HL-60 (cell line): ENCODE data around the gene DOK1.

Source experiments
- DNase-seq, 2 experiments: peaks; one replicate each; pipeline ENCODE4 v3.0.0-alpha.2; 2010 to 2020; ENCODE audit warnings: low read depth in 1 of 2, low spot score in 1 of 2
- H3K27ac ChIP-seq: fragments of 250-450 bp; sonication (Bioruptor Pico); replicated peaks from 2 replicates; pipeline ENCODE4 v1.5.1; 2020; ENCODE audit warnings: mild to moderate bottlenecking, moderate library complexity
- H3K27me3 ChIP-seq: fragments of 250-450 bp; sonication (Bioruptor Pico); 2 replicates; pipeline ENCODE4 v1.5.1; 2021; ENCODE audit warnings: mild to moderate bottlenecking, moderate library complexity; ENCODE audit not compliant: insufficient read depth, poor library complexity, severe bottlenecking
- H3K4me3 ChIP-seq: replicated peaks from 2 replicates; pipeline ENCODE4 v1.5.1; 2011; ENCODE audit warnings: mild to moderate bottlenecking, control low read depth, low read length; ENCODE audit not compliant: insufficient read depth
- CTCF ChIP-seq: IDR thresholded peaks from one replicate; pipeline ENCODE4 v1.5.1; 2011; ENCODE audit warnings: low read length, control low read depth, inconsistent platforms; ENCODE audit not compliant: insufficient read depth
- GABPA ChIP-seq: IDR thresholded peaks from 2 replicates; pipeline ENCODE4 v1.6.1; 2012; ENCODE audit warnings: low read depth
- POLR2AphosphoS5 ChIP-seq: IDR thresholded peaks from 2 replicates; pipeline ENCODE4 v1.6.1; 2012; ENCODE audit warnings: low read depth
- REST ChIP-seq: IDR thresholded peaks from 2 replicates; pipeline ENCODE4 v1.6.1; 2012; ENCODE audit warnings: low read depth; ENCODE audit not compliant: insufficient replicate concordance
- SPI1 ChIP-seq: IDR thresholded peaks from 2 replicates; pipeline ENCODE4 v1.6.1; 2012; ENCODE audit warnings: low read depth, mild to moderate bottlenecking, borderline replicate concordance

The DOK1 gene

GRCh38 chr2:74529357-74530238, 24.9 kb upstream of the DOK1 start, which contains the start of the genes AUP1 and HTRA2:
AUP1 (minus strand) TSS chr2:74529706; CDS start chr2:74529629, 77 bp downstream.
HTRA2 (plus strand) TSS chr2:74529933; CDS start chr2:74530007, 74 bp downstream.
- Histone ChIP-seq H3K27ac (peak within 1 kb of the TSS; percentile 93), H3K27me3 (no peaks in the 10 kb centered on the region), H3K4me3 (peak within 1 kb of the TSS; percentile 96)
- TF ChIP-seq GABPA (peak; percentile 87), POLR2AphosphoS5 (peak; percentile 93), CTCF (no peak), REST (peak; percentile 67), SPI1 (no peak)
- peak; percentile 94 to 99 for DNase-seq

GRCh38 chr2:74530239-74531187, 24.0 kb upstream of the DOK1 start:
- DNase-seq, result peak in 1 of 2 experiments; percentile 52
- TF ChIP-seq POLR2AphosphoS5 (0 out of 2 replicates have a peak, but pooled peaks have one; percentile 22), REST (no peak)
- H3K27ac ChIP-seq, result peak overlapping the region; percentile 93
- H3K27me3 ChIP-seq, result no peaks in the 10 kb centered on the region
- H3K4me3 ChIP-seq, result peak overlapping the region; percentile 96

GRCh38 chr2:74531666-74532065, 22.9 kb upstream of the DOK1 start:
- no peak overlapping the region for H3K27ac ChIP-seq
- no peaks in the 10 kb centered on the region for H3K27me3 ChIP-seq
- TF ChIP-seq SPI1 (no peak), REST (no peak), POLR2AphosphoS5 (no peak), CTCF (no peak), GABPA (no peak)
- DNase-seq, result no peak
- H3K4me3 ChIP-seq, result no peak overlapping the region
